ENCODE measurements around the gene RFXAP.

GRCh38 chr13:36774931-36775330 lies 44.1 kb upstream of the RFXAP start:
- TF ChIP-seq CTCF (IDR thresholded peaks at IDR 0.05; ENCODE audit: low read depth, low read length, missing input control), result no peak
- no peak for TF ChIP-seq TAF1 (conservative IDR thresholded peaks at IDR 0.05)
- no peak for TF ChIP-seq RAD21 (IDR thresholded peaks at IDR 0.05)
- TF ChIP-seq RXRA (IDR thresholded peaks at IDR 0.05), result no peak
- no peak for TF ChIP-seq REST (IDR thresholded peaks at IDR 0.05)
- no peak for TF ChIP-seq JUND (IDR thresholded peaks at IDR 0.05)
- TF ChIP-seq, protein P1, sequence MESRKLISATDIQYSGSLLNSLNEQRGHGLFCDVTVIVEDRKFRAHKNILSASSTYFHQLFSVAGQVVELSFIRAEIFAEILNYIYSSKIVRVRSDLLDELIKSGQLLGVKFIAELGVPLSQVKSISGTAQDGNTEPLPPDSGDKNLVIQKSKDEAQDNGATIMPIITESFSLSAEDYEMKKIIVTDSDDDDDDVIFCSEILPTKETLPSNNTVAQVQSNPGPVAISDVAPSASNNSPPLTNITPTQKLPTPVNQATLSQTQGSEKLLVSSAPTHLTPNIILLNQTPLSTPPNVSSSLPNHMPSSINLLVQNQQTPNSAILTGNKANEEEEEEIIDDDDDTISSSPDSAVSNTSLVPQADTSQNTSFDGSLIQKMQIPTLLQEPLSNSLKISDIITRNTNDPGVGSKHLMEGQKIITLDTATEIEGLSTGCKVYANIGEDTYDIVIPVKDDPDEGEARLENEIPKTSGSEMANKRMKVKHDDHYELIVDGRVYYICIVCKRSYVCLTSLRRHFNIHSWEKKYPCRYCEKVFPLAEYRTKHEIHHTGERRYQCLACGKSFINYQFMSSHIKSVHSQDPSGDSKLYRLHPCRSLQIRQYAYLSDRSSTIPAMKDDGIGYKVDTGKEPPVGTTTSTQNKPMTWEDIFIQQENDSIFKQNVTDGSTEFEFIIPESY (IDR thresholded peaks at IDR 0.05), result no peak
- no peak for TF ChIP-seq GABPA (IDR thresholded peaks at IDR 0.05 in 1 of 2, conservative IDR thresholded peaks at IDR 0.05 in 1 of 2)
- TF ChIP-seq, protein P2, sequence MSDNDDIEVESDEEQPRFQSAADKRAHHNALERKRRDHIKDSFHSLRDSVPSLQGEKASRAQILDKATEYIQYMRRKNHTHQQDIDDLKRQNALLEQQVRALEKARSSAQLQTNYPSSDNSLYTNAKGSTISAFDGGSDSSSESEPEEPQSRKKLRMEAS (IDR thresholded peaks at IDR 0.05), result no peak
- no peak for TF ChIP-seq YY1 (IDR thresholded peaks at IDR 0.05)
- no peak for TF ChIP-seq EGR1 (IDR thresholded peaks at IDR 0.05; ENCODE audit: low read depth in 2 of 2)
- no peak for TF ChIP-seq HNF4A (conservative IDR thresholded peaks at IDR 0.05)

Data from liver (tissue), 3 donors.